Transverse colon (tissue), 4 donors: ENCODE results near the gene GDNF.

Source experiments
- CTCF ChIP-seq, 5 experiments: fragments of 200-600 bp in 3 of 5; fragments of 450-650 bp in 2 of 5; sonication (generic) in 3 of 5; IDR thresholded peaks; 1 replicate in 2 of 5; 2 replicates in 3 of 5; pipeline ENCODE4 v1.5.1; 2016 to 2017; ENCODE audit warnings: antibody characterized with exemption in 5 of 5, inconsistent platforms in 3 of 5, mild to moderate bottlenecking in 2 of 5, moderate library complexity in 1 of 5
- POLR2A ChIP-seq: fragments of 450-650 bp; IDR thresholded peaks from one replicate; pipeline ENCODE4 v1.6.1; 2016; ENCODE audit warnings: antibody characterized with exemption, mild to moderate bottlenecking, moderate library complexity
- POLR2AphosphoS5 ChIP-seq, 3 donors: sonication (generic); formaldehyde crosslinking; IDR thresholded peaks; one replicate each; pipeline ENCODE4 v1.6.1; 2016; ENCODE audit warnings: antibody characterized with exemption in 3 of 3

GRCh38 chr5:37811866-37812265 lies 28.0 kb downstream of the GDNF start:
- TF ChIP-seq CTCF (IDR thresholded peaks at IDR 0.05) (no peak), POLR2A (no peak), POLR2AphosphoS5 (IDR thresholded peaks at IDR 0.05) (no peak)
